Stimulated activated CD8-positive, alpha-beta memory T cell treated with anti-CD3 and anti-CD28 coated beads, Interleukin-7, amount 100 ng/mL, for 24 hours (primary cell): ENCODE results near the gene PABPC1L.
"Not testable (repeated sequence)": the region's sequence is repeated elsewhere in the genome, so short reads cannot be mapped to it uniquely, and the experiment has no call there.

ENCODE experiments used
- DNase-seq: peaks from one replicate; pipeline ENCODE4 v3.0.0-alpha.2; 2020; ENCODE audit warnings: low read depth

Gene PABPC1L

GRCh38 chr20:44909872-44910689 is at the start of gene PABPC1L:
Gene PABPC1L (plus strand): TSS chr20:44910060. CDS start chr20:44910144, 84 bp downstream.
- DNase-seq: peak; percentile 69

GRCh38 chr20:44861531-44862006 is 48.3 kb upstream of the PABPC1L start:
- DNase-seq: no peak

- no peak for DNase-seq
Observed at GRCh38 chr20:44862286-44862685, 47.6 kb upstream of the PABPC1L start.

GRCh38 chr20:44863365-44864084 is 46.3 kb upstream of the PABPC1L start:
- DNase-seq: not testable (repeated sequence)

GRCh38 chr20:44864493-44864892 is 45.4 kb upstream of the PABPC1L start:
- not testable (repeated sequence) for DNase-seq

- no peak for DNase-seq
Observed at GRCh38 chr20:44866703-44867335, 43.0 kb upstream of the PABPC1L start.

GRCh38 chr20:44869471-44869870 is 40.4 kb upstream of the PABPC1L start:
- no peak for DNase-seq

GRCh38 chr20:44882360-44882759 is 27.5 kb upstream of the PABPC1L start:
- DNase-seq: not testable (repeated sequence)

GRCh38 chr20:44883214-44883902 is 26.5 kb upstream of the PABPC1L start:
- DNase-seq: no peak

GRCh38 chr20:44884907-44885391 is 24.9 kb upstream of the PABPC1L start:
- DNase-seq: no peak

GRCh38 chr20:44885392-44886265 is 24.2 kb upstream of the PABPC1L start, which contains the start of gene YWHAB:
Gene YWHAB (plus strand): TSS chr20:44885705. CDS start chr20:44901534, 15,829 bp downstream.
- peak; percentile 98 for DNase-seq

GRCh38 chr20:44886266-44886651 is 23.6 kb upstream of the PABPC1L start:
- no peak for DNase-seq

- no peak for DNase-seq
Observed at GRCh38 chr20:44886828-44887227, 23.0 kb upstream of the PABPC1L start.

GRCh38 chr20:44887466-44887865 is 22.4 kb upstream of the PABPC1L start:
- no peak for DNase-seq

GRCh38 chr20:44888226-44889103 is 21.4 kb upstream of the PABPC1L start:
- no peak for DNase-seq

- DNase-seq: no peak
Observed at GRCh38 chr20:44891826-44892225, 18.0 kb upstream of the PABPC1L start.

- no peak for DNase-seq
Observed at GRCh38 chr20:44894959-44895358, 14.9 kb upstream of the PABPC1L start.

GRCh38 chr20:44896583-44896982 is 13.3 kb upstream of the PABPC1L start:
- no peak for DNase-seq

GRCh38 chr20:44897133-44897532 is 12.7 kb upstream of the PABPC1L start:
- DNase-seq: no peak
